Cerebellar nuclear complex (tissue), 1 donor: Measurements from ENCODE around the gene CSNK1D.
"Not testable (repeated sequence)": the region's sequence is repeated elsewhere in the genome, so short reads cannot be mapped to it uniquely, and the experiment has no call there.

Experiments
- DNase-seq, 2 experiments: peaks; one replicate each; lab custom pipeline; 2025; lab: John Stamatoyannopoulos, UW

Gene CSNK1D

DNA sequence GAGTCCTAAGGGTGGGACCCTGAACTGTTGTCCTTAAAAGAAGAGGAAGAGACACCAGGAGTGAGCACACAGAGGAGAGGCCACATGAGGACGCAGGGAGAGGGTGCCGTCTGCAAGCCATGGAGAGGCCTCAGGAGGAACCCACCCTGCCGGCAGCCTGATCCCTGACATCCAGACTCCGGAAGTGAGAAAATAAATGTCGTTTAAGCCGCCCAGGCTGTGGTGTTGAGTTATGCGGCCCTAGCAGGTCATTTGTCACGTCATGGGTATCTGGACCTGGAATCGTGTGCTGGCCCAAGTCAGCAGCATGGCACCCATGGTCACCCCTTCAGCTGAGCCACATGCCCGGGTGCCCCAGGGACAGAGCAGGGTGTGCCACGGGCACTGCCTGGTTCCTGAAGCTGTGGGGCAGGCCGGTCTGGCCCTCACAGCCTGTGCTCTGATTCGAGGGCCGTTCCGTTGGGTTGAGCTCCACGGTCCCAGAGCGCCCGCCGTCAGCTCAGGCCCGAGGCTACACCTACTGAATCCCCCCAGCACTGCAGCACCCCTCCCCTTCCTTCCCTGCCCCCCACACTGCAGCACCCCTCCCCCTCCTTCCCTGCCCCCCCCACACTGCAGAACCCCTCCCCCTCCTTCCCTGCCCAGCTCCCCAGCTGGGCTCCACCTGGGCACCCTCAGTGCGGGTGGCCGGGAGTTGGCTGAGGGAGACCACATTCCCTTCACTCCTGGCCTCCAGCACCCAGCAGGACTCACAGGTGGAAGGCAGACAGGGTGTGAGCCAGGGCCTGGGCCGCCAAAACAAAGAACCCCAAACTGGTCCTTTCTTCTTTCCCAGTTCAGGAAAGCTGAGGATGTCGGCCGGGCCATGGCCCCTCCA is 58.2 kb downstream of the CSNK1D start:
- DNase-seq = no peak

- DNase-seq = no peak
Measured at GRCh38 chr17:82214012-82214628, 59.4 kb downstream of the CSNK1D start.

GRCh38 chr17:82213251-82214011 is 60.1 kb downstream of the CSNK1D start:
- peak in 1 of 2 experiments; percentile 42 for DNase-seq

DNA sequence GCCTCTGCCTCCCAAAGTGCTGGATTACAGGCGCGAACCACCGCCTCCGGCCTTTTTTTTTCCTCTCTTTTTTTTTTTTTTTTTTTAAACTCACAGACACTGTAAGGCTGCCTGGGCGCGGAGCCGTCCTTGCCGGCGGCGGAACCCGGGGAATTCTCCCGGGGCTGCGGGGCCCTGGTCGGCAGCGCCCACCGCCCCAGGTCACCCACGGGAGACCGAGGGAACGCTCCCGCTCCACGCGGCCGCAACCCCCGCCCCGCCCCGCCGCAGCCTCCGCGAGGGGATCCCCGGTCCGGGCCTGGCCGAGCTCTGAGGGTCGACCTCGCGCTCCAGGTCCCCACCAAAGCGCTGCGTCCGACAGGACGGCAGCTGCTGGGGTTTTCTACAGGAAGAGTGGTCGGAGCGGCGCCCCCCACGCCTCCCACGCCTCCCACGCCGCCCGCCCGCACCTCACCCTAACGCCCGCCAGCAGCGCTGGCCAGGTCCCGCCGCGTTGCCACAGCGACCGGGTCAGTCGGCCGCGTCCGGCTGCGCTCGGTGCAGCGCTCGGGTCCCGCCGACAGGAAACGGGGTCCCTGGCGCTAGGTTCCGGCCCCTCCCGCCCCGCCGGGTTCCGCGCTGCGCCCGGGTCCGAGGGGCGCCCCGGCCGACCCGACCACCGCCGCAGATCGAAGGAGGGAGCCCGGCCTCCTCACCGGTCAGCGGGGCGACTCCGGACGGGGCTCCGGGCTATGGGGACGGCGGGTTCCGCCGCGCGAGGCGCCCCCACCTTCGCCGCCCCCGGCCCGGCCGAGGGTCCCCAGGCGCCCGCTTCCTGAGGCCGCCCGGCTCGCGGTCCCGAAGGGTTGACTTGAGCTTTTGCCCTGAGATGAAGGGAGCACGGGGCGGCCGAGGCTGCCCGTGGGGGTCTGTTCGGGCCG is 60.9 kb downstream of the CSNK1D start, which contains the start of gene CCDC57:
Gene CCDC57, minus strand, starts transcription at position 512 of the 920 bp plus-strand sequence. CDS start 10,898 bp downstream, outside the sequence.
- DNase-seq = no peak

DNA sequence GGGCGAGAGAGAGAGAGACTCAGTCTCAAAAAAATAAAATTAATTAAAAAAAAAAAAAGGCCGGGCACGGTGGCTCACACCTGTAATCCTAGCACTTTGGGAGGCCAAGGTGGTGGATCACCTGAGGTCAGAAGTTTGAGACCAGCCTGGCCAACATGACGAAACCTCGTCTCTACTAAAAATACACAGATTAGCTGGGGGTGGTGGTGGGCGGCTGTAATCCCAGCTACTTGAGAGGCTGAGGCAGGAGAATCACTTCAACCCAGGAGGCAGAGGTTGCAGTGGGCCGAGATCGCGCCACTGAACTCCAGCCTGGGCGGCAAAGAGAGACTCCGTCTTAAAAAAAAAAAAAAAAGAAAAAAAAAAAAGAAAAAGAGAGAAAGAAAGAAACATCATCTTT is 62.8 kb downstream of the CSNK1D start:
- DNase-seq = not testable (repeated sequence)

- DNase-seq = peak in 1 of 2 experiments; percentile 69
Measured at GRCh38 chr17:82205720-82206508, 67.6 kb downstream of the CSNK1D start.

GRCh38 chr17:82204831-82205719 is 68.4 kb downstream of the CSNK1D start:
- DNase-seq = no peak

- no peak for DNase-seq
Measured at GRCh38 chr17:82203920-82204319, 69.6 kb downstream of the CSNK1D start.

GRCh38 chr17:82202981-82203380 is 70.5 kb downstream of the CSNK1D start:
- no peak for DNase-seq

- no peak for DNase-seq
Measured at GRCh38 chr17:82201498-82201910, 72.0 kb downstream of the CSNK1D start.

GRCh38 chr17:82200743-82201497 is 72.6 kb downstream of the CSNK1D start:
- no peak for DNase-seq

GRCh38 chr17:82200135-82200534 is 73.4 kb downstream of the CSNK1D start:
- no peak for DNase-seq

DNA sequence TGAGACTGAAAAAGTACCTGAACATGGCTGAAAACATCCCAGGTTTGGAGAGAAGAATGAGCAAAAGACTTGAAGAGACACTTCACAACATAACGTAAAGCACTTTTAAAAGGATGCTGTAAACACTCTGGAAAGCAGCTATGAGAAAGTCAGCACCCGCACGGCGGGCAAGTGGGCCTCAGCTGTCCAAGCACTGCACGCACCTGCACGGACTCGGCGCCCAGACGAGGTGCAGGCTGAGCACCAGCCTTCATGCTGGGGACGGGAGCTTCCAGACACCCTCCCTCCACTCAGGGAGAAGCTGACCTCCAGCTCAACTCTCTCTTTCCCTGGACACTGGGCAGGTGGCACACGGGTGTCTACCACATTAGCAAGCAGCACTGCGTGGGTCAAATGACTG is 74.0 kb downstream of the CSNK1D start:
- no peak for DNase-seq

- DNase-seq = no peak
Measured at GRCh38 chr17:82198092-82198491, 75.4 kb downstream of the CSNK1D start.

GRCh38 chr17:82195675-82196672 is 77.5 kb downstream of the CSNK1D start:
- DNase-seq = no peak

- DNase-seq = no peak
Measured at GRCh38 chr17:82194765-82195164, 78.7 kb downstream of the CSNK1D start.

GRCh38 chr17:82193520-82194220 is 79.8 kb downstream of the CSNK1D start:
- DNase-seq = no peak
